Breast epithelium (tissue), 4 donors: ENCODE measurements around the gene INPPL1. TPM values are rescaled to one million over a fixed set of nuclear protein-coding genes. Genes with fewer than 3 reads are reported as not detected.

Experiments
- DNase-seq, 2 donors: peaks; one replicate each; pipeline ENCODE4 v3.0.0-alpha.2; 2019; ENCODE audit warnings: low spot score in 2 of 2
- H3K27ac ChIP-seq, 2 donors: fragments of 200-600 bp; sonication (generic) in 1 of 2; one replicate each; pipeline ENCODE4 v1.5.1; 2016 to 2019; ENCODE audit warnings: mild to moderate bottlenecking in 1 of 2
- H3K27me3 ChIP-seq, 2 donors: fragments of 200-600 bp; sonication (generic) in 1 of 2; one replicate each; pipeline versions ENCODE4 v1.5.1 to v1.6.0; 2017 to 2019; ENCODE audit warnings: control low read depth in 1 of 2, mild to moderate bottlenecking in 1 of 2
- H3K36me3 ChIP-seq: fragments of 200-600 bp; one replicate; pipeline ENCODE4 v1.5.1; 2019
- H3K4me1 ChIP-seq, 2 donors: fragments of 200-600 bp; sonication (generic); one replicate each; pipeline ENCODE4 v1.5.1; 2016 to 2019; ENCODE audit warnings: control low read depth in 1 of 2
- H3K4me3 ChIP-seq, 3 donors: fragments of 200-600 bp; sonication (generic); 1 replicate in 2 of 3; 2 replicates in 1 of 3; pipeline ENCODE4 v1.5.1; 2016 to 2019; ENCODE audit warnings: mild to moderate bottlenecking in 3 of 3, moderate library complexity in 2 of 3
- H3K9me3 ChIP-seq, 2 donors: fragments of 200-600 bp; sonication (generic) in 1 of 2; one replicate each; pipeline ENCODE4 v1.5.1; 2016 to 2019; ENCODE audit warnings: control low read depth in 1 of 2
- CTCF ChIP-seq, 3 donors: fragments of 450-650 bp; IDR thresholded peaks; one replicate each; pipeline ENCODE4 v1.5.1; 2016 to 2017; ENCODE audit warnings: antibody characterized with exemption in 3 of 3, mild to moderate bottlenecking in 3 of 3, moderate library complexity in 3 of 3
- POLR2A ChIP-seq: fragments of 450-650 bp; IDR thresholded peaks from one replicate; pipeline ENCODE4 v1.6.1; 2016; ENCODE audit warnings: antibody characterized with exemption, mild to moderate bottlenecking, moderate library complexity
- POLR2AphosphoS5 ChIP-seq, 3 donors: sonication (generic); formaldehyde crosslinking; IDR thresholded peaks; one replicate each; pipeline ENCODE4 v1.6.1; 2017; ENCODE audit warnings: antibody characterized with exemption in 3 of 3
- intact Hi-C: fragments of 100-400 bp; cut with DNase I; formaldehyde crosslinking; loops from one replicate; pipeline ENCODE4 v1.15.1; 2023; ENCODE audit warnings: low total_unique reads
- total RNA-seq, 3 donors: library from RNA; depleted of rRNA; stranded (reverse); fragments of >200 nt; gene quantifications; one replicate each; pipeline ENCODE4 v1.1.0, GENCODE V29; 2016

The INPPL1 gene
- total RNA-seq, 3 donors from 2014 or later, result 47.2 to 91.8 (median 73.1) TPM

GRCh38 chr11:72228844-72229231, 4.3 kb downstream of the INPPL1 start:
- H3K27me3 ChIP-seq, result no peaks in the 10 kb centered on the region
- peaks cover 7 to 17% of the 10 kb centered on the region in 2 donors for H3K4me1 ChIP-seq
- H3K36me3 ChIP-seq, result peaks cover 5% of the 10 kb centered on the region
- H3K27ac ChIP-seq, result peak overlapping the region in 1 of 2 donors; percentile 32
- DNase-seq, result peak; percentile 11 to 36
- intact Hi-C loops, result no loop called here
- no peak overlapping the region for H3K4me3 ChIP-seq
- no peaks in the 10 kb centered on the region for H3K9me3 ChIP-seq
- TF ChIP-seq POLR2A, result no peak
- TF ChIP-seq CTCF (IDR thresholded peaks at IDR 0.05), result no peak
- TF ChIP-seq POLR2AphosphoS5 (IDR thresholded peaks at IDR 0.05), result no peak

- no peak overlapping the region for H3K4me3 ChIP-seq
- no peaks in the 10 kb centered on the region for H3K9me3 ChIP-seq
- H3K27me3 ChIP-seq, result no peaks in the 10 kb centered on the region
- TF ChIP-seq POLR2AphosphoS5 (IDR thresholded peaks at IDR 0.05) (no peak), POLR2A (no peak), CTCF (IDR thresholded peaks at IDR 0.05) (no peak)
- peaks cover 7 to 17% of the 10 kb centered on the region in 2 donors for H3K4me1 ChIP-seq
- peak; percentile 15 to 16 for DNase-seq
- H3K27ac ChIP-seq, result no peak overlapping the region
- intact Hi-C loops, result no loop called here
- peaks cover 5% of the 10 kb centered on the region for H3K36me3 ChIP-seq
Observed at GRCh38 chr11:72229336-72229924, 4.9 kb downstream of the INPPL1 start.

GRCh38 chr11:72229925-72230763, 5.6 kb downstream of the INPPL1 start:
- Histone ChIP-seq H3K4me1 (peaks cover 7 to 17% of the 10 kb centered on the region in 2 donors), H3K9me3 (no peaks in the 10 kb centered on the region), H3K27ac (no peak overlapping the region), H3K27me3 (no peaks in the 10 kb centered on the region), H3K4me3 (no peak overlapping the region), H3K36me3 (peaks cover 5% of the 10 kb centered on the region)
- no peak for TF ChIP-seq POLR2A
- no peak for TF ChIP-seq CTCF (IDR thresholded peaks at IDR 0.05)
- no peak for TF ChIP-seq POLR2AphosphoS5 (IDR thresholded peaks at IDR 0.05)
- peak in 1 of 2 donors; percentile 43 for DNase-seq
- intact Hi-C loops, result no loop called here

GRCh38 chr11:72230764-72231365, 6.3 kb downstream of the INPPL1 start:
- H3K27me3 ChIP-seq, result no peaks in the 10 kb centered on the region
- no peak for TF ChIP-seq POLR2AphosphoS5 (IDR thresholded peaks at IDR 0.05)
- no peak for TF ChIP-seq POLR2A
- TF ChIP-seq CTCF (IDR thresholded peaks at IDR 0.05), result no peak
- H3K4me1 ChIP-seq, result peaks cover 1 to 12% of the 10 kb centered on the region in 2 donors
- H3K4me3 ChIP-seq, result no peak overlapping the region
- DNase-seq, result peak in 1 of 2 donors; percentile 13
- intact Hi-C loops, result no loop called here
- no peak overlapping the region for H3K27ac ChIP-seq
- H3K9me3 ChIP-seq, result no peaks in the 10 kb centered on the region
- peaks cover 5% of the 10 kb centered on the region for H3K36me3 ChIP-seq
